LoVo (cell line): ENCODE results near the gene NFATC1.

Experiments
- DNase-seq: peaks from one replicate; pipeline ENCODE4 v3.0.0-alpha.2; 2016; ENCODE audit warnings: low spot score

NFATC1 gene

GRCh38 chr18:79389689-79390088, 6.0 kb upstream of the NFATC1 start:
- DNase-seq: no peak

GRCh38 chr18:79392226-79392625, 3.5 kb upstream of the NFATC1 start:
- no peak for DNase-seq

- no peak for DNase-seq
Observed at GRCh38 chr18:79393181-79393634, 2.5 kb upstream of the NFATC1 start.

- peak; percentile 67 for DNase-seq
Observed at GRCh38 chr18:79393635-79394533, 1.8 kb upstream of the NFATC1 start.

- DNase-seq: peak; percentile 17
Observed at GRCh38 chr18:79394534-79395307, 1.0 kb upstream of the NFATC1 start.

- no peak for DNase-seq
Observed at GRCh38 chr18:79395308-79395640, 456 bp upstream of the NFATC1 start.

- DNase-seq: peak; percentile 46
Observed at GRCh38 chr18:79396431-79397246, 909 bp downstream of the NFATC1 start.

- DNase-seq: no peak
Observed at GRCh38 chr18:79397247-79397829, 1.6 kb downstream of the NFATC1 start.

- DNase-seq: no peak
Observed at GRCh38 chr18:79397830-79398761, 2.4 kb downstream of the NFATC1 start.

- no peak for DNase-seq
Observed at GRCh38 chr18:79399275-79400081, 3.7 kb downstream of the NFATC1 start.

- DNase-seq: peak; percentile 43
Observed at GRCh38 chr18:79400091-79400590, 4.4 kb downstream of the NFATC1 start.

GRCh38 chr18:79400591-79401381, 5.1 kb downstream of the NFATC1 start:
- no peak for DNase-seq

- no peak for DNase-seq
Observed at GRCh38 chr18:79401494-79402208, 5.9 kb downstream of the NFATC1 start.

- DNase-seq: no peak
Observed at GRCh38 chr18:79402209-79402576, 6.5 kb downstream of the NFATC1 start.

GRCh38 chr18:79402977-79403722, 7.4 kb downstream of the NFATC1 start:
- no peak for DNase-seq

- DNase-seq: no peak
Observed at GRCh38 chr18:79403723-79404566, 8.2 kb downstream of the NFATC1 start.

- no peak for DNase-seq
Observed at GRCh38 chr18:79404567-79404910, 8.8 kb downstream of the NFATC1 start.
